ENCODE measurements around the gene HK1.

DNA sequence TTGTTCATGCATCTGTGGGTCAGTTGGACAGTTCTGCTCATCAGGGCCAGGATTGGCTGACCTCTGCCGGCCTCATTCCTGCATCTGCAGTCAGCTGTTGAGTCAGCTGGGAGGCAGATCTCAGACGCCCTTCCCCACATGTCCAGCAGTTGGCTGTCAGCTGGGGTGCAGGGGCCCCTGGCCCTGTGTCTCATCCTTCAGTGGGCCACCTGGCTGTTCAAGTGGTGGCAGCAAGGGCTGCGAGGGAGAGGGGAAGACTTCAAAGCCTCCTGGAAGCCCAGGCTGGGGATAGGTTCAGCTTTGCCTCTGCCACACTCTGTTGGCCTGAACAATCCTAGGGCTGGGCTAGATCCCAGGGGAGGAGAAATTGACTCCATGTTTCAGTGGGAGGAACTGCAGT lies 105.3 kb downstream of the HK1 start:
- TF ChIP-seq, protein P1, sequence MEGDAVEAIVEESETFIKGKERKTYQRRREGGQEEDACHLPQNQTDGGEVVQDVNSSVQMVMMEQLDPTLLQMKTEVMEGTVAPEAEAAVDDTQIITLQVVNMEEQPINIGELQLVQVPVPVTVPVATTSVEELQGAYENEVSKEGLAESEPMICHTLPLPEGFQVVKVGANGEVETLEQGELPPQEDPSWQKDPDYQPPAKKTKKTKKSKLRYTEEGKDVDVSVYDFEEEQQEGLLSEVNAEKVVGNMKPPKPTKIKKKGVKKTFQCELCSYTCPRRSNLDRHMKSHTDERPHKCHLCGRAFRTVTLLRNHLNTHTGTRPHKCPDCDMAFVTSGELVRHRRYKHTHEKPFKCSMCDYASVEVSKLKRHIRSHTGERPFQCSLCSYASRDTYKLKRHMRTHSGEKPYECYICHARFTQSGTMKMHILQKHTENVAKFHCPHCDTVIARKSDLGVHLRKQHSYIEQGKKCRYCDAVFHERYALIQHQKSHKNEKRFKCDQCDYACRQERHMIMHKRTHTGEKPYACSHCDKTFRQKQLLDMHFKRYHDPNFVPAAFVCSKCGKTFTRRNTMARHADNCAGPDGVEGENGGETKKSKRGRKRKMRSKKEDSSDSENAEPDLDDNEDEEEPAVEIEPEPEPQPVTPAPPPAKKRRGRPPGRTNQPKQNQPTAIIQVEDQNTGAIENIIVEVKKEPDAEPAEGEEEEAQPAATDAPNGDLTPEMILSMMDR (IDR thresholded peaks at IDR 0.05; ENCODE audit: low read depth, low read length) = no peak
- no peak for TF ChIP-seq EZH2phosphoT487 (IDR thresholded peaks at IDR 0.05; ENCODE audit: low read depth)
